ENCODE measurements around the gene IL15. TPM values are rescaled to one million over a fixed set of nuclear protein-coding genes. Genes with fewer than 3 reads are reported as not detected.
"Not testable (repeated sequence)": the region's sequence is repeated elsewhere in the genome, so short reads cannot be mapped to it uniquely, and the experiment has no call there.

IL15 gene
- total and polyA plus RNA-seq, 7 donors = 1.4 to 3.0 (median 2.2) TPM

DNA sequence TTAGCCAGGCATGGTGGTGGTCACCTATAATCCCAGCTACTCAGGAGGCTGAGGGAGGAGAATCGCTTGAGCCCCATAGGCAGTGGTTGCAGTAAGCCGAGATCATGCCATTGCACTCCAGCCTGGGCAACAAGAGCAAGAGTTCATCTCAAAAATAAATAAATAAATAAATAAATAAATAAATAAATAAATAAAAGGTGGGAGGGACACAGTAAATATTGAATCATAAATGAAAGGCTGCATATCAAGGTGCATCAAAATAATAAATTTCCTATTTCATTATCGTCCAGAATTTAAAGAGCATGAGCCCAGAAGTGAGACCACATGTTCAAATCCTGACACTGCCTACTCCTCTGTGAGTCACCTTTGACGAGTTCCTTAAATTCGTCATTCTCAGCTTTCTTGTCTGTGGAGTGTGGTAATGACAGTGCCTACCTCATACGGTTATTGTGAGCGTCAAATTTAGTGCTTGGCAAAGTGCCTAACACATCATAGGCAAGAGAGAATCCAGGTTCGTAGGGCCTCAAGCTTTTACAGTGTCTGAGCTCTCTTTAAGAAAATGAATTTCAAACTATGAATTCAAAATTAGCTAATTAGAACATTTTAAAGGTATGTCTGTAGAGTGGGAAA lies 49.9 kb downstream of the IL15 start:
- Histone ChIP-seq H3K27ac (no peak overlapping the region), H3K36me3 (ENCODE audit: insufficient read depth in 1 of 2, low read depth in 1 of 2) (peaks cover 0 to 4% of the 10 kb centered on the region in 2 donors), H3K4me1 (peaks cover 4% of the 10 kb centered on the region), H3K9me3 (no peaks in the 10 kb centered on the region), H3K4me3 (no peak overlapping the region), H3K27me3 (ENCODE audit: insufficient read depth in 3 of 3, low read length in 2 of 3) (no peaks in the 10 kb centered on the region)
- intact Hi-C loops (cut with DNase I) = no loop called here
- DNase-seq (no peak), ATAC-seq (no peak)
- TF ChIP-seq, protein P1, sequence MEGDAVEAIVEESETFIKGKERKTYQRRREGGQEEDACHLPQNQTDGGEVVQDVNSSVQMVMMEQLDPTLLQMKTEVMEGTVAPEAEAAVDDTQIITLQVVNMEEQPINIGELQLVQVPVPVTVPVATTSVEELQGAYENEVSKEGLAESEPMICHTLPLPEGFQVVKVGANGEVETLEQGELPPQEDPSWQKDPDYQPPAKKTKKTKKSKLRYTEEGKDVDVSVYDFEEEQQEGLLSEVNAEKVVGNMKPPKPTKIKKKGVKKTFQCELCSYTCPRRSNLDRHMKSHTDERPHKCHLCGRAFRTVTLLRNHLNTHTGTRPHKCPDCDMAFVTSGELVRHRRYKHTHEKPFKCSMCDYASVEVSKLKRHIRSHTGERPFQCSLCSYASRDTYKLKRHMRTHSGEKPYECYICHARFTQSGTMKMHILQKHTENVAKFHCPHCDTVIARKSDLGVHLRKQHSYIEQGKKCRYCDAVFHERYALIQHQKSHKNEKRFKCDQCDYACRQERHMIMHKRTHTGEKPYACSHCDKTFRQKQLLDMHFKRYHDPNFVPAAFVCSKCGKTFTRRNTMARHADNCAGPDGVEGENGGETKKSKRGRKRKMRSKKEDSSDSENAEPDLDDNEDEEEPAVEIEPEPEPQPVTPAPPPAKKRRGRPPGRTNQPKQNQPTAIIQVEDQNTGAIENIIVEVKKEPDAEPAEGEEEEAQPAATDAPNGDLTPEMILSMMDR (IDR thresholded peaks at IDR 0.05) = no peak
- 72 to 73% (median 72%) methylated on average over 8 of the region's 8 CpGs for WGBS, 3 donors

DNA sequence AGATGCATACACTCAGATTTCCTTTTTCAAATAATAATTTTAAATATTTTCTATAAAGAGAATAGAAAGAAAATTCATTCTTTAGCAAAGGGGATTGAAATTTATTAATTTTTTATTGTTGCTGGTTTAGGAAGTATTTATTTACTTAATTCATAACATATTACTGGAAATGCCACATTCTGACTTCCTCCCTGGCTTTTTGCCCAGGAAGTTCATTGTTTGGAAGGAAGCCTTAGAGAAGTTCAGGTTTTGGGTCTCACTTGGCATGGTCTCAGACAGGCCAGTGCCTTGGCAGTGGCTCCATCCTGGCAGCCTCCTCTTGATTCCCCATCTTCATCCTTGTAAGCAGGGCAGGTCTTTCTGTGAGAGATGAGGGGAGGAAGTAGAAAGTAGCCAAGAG lies 50.5 kb downstream of the IL15 start:
- no peaks in the 10 kb centered on the region for H3K27me3 ChIP-seq (ENCODE audit: insufficient read depth in 3 of 3, low read length in 2 of 3)
- no peak for DNase-seq
- no peak overlapping the region for H3K27ac ChIP-seq
- intact Hi-C loops (cut with DNase I) = no loop called here
- peaks cover 4% of the 10 kb centered on the region for H3K4me1 ChIP-seq
- TF ChIP-seq, protein P1 (IDR thresholded peaks at IDR 0.05) = no peak
- no peak for ATAC-seq
- H3K9me3 ChIP-seq = no peaks in the 10 kb centered on the region
- H3K4me3 ChIP-seq = no peak overlapping the region
- H3K36me3 ChIP-seq (ENCODE audit: insufficient read depth in 1 of 2, low read depth in 1 of 2) = peaks cover 0 to 4% of the 10 kb centered on the region in 2 donors

DNA sequence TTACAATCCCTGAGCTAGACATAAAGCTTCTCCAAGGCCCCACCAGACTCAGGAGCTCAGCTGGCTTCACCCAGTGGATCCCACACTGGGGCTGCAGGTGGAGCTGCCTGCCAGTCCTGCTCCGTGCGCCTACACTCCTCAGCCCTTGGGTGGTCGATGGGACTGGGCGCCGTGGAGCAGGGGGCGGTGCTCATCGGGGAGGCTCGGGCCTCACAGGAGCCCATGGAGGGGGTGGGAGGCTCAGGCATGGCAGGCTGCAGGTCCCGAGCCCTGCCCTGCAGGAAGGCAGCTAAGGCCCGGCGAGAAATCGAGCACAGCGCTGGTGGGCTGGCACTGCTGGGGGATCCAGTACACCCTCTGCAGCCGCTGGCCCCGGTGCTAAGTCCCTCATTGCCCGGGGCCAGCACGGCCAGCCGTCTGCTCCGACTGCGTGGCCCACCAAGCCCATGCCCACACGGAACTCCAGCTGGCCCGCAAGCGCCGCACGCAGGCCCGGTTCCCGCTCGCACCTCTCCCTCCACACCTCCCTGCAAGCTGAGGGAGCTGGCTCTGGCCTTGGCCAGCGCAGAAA lies 53.4 kb downstream of the IL15 start:
- H3K4me3 ChIP-seq; H3K27ac ChIP-seq; H3K36me3 ChIP-seq (ENCODE audit: insufficient read depth in 1 of 2, low read depth in 1 of 2); H3K9me3 ChIP-seq; H3K27me3 ChIP-seq (ENCODE audit: insufficient read depth in 3 of 3, low read length in 2 of 3); ATAC-seq; H3K4me1 ChIP-seq; intact Hi-C loops (cut with DNase I): not testable (repeated sequence)
- WGBS, 3 donors = 94 to 99% (median 96%) methylated on average over 24 to 29 of the region's 29 CpGs
- DNase-seq = peak in 1 of 2 donors; percentile 28

DNA sequence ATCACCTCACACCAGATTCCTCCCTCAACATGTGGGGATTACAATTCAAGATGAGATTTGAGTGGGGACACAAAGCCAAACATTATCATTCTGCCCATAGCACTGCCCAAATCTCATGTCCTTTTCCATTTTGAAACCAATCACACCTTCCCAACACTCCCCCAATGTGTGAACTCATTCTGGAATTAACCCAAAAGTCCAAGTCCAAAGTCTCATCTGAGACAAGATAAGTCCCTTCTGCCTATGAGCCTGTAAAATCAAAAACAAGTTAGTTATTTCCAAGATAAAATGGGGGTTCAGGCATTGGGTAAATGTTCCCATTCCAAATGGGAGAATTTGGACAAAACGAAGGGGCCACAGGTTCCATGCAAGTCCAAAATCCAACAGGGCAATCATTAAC lies 54.9 kb downstream of the IL15 start:
- H3K36me3 ChIP-seq (ENCODE audit: insufficient read depth in 1 of 2, low read depth in 1 of 2); ATAC-seq; H3K27me3 ChIP-seq (ENCODE audit: insufficient read depth in 3 of 3, low read length in 2 of 3); H3K27ac ChIP-seq; H3K4me3 ChIP-seq; H3K9me3 ChIP-seq; DNase-seq; intact Hi-C loops (cut with DNase I); H3K4me1 ChIP-seq: not testable (repeated sequence)
- 73 to 77% (median 75%) methylated on average over 1 of the region's 1 CpG for WGBS, 3 donors

DNA sequence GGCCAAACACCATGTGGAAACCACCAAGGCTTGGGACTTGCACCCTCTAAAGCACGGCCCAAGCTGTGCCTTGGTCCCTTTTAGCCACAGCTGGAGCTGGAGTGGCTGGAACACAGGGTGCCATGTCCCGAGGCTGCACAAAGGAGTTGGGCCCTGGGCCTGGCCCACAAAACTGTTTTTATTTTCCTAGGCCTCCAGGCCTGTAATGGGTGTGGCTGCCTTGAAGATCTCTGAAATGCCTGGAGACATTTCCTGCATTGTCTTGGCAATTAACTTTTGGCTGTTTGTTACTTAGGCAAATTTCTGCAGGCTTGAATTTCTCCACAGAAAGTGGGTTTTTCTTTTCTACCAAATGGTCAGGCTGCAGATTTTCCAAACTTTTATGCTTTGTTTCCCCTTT lies 55.7 kb downstream of the IL15 start:
- 66 to 89% (median 76%) methylated on average over 2 of the region's 2 CpGs for WGBS, 3 donors
- Histone ChIP-seq H3K9me3 (no peaks in the 10 kb centered on the region), H3K36me3 (ENCODE audit: insufficient read depth in 1 of 2, low read depth in 1 of 2) (peaks cover 0 to 4% of the 10 kb centered on the region in 2 donors), H3K27ac (no peak overlapping the region), H3K4me3 (no peak overlapping the region), H3K4me1 (no peaks in the 10 kb centered on the region), H3K27me3 (ENCODE audit: insufficient read depth in 3 of 3, low read length in 2 of 3) (no peaks in the 10 kb centered on the region)
- TF ChIP-seq, protein P1 (IDR thresholded peaks at IDR 0.05) = no peak
- ATAC-seq = no peak
- intact Hi-C loops (cut with DNase I) = no loop called here
- no peak for DNase-seq

DNA sequence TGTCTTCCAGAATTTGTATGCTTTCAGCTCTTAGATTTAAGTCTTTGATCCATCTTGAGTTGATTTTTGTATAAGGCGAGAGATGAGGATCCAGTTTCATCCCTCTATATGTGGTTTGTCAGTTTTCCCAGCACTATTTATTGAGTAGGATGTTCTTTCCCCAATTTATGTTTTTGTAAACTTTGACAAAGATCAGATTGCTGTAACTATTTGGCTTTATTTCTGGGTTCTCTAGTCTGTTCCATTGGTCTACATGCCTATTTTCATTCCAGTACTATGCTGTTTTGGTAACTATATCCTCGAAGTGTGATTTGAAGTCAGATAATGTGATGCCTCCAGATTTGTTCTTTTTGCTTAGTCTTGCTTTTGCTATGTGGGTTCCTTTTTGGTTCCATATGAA lies 60.7 kb downstream of the IL15 start:
- TF ChIP-seq, protein P1 (IDR thresholded peaks at IDR 0.05) = no peak
- intact Hi-C loops (cut with DNase I) = no loop called here
- Histone ChIP-seq H3K4me3 (no peak overlapping the region), H3K9me3 (no peaks in the 10 kb centered on the region), H3K4me1 (no peaks in the 10 kb centered on the region), H3K36me3 (ENCODE audit: insufficient read depth in 1 of 2, low read depth in 1 of 2) (no peaks in the 10 kb centered on the region), H3K27ac (no peak overlapping the region), H3K27me3 (ENCODE audit: insufficient read depth in 3 of 3, low read length in 2 of 3) (no peaks in the 10 kb centered on the region)
- no peak for ATAC-seq
- WGBS, 3 donors = 91 to 100% (median 91%) methylated on average over 2 of the region's 2 CpGs
- DNase-seq = no peak

All from psoas muscle (tissue), 8 donors.